Measurements from ENCODE around the gene SLC4A7. TPM values are rescaled to one million over a fixed set of nuclear protein-coding genes. Genes with fewer than 3 reads are reported as not detected.

The SLC4A7 gene
- total and polyA plus RNA-seq, 4 experiments from 2014 or later, result 12.7 to 103 (median 60.9) TPM

DNA sequence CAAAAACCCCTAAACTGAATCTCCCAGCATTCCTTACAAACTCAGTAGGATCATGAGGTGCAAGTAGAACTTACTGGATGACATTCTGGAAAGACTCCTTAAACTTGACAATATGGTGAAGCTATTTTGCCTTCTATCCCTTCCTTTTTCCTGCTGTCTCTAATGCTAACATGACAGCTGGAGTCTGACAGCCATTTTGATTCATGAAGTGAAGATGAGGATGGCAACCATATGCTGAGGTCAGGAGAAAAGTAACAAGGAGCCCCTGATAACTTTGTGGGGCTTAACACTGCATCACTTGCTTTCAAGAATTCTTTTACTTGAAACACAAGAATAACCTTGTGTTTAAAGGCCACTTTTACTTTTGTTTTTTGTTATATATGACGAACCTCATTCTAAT lies 100.0 kb downstream of the SLC4A7 start:
- Histone ChIP-seq H3K4me1 (ENCODE audit: insufficient read depth, low read length) (no peaks in the 10 kb centered on the region), H3K27me3 (ENCODE audit: insufficient read depth, low read length) (no peaks in the 10 kb centered on the region), H3K4me3 (ENCODE audit: low read length in 2 of 2) (no peak overlapping the region), H3K9me3 (ENCODE audit: control insufficient read depth in 1 of 2, low read length in 2 of 2) (no peaks in the 10 kb centered on the region), H3K36me3 (ENCODE audit: insufficient read depth, low read length) (peaks cover 23% of the 10 kb centered on the region), H3K27ac (ENCODE audit: low read depth, low read length) (no peak overlapping the region)
- Mint-ChIP-seq H3K27ac (no peak overlapping the region), H3K4me3 (no peak overlapping the region), H3K9me3 (no peaks in the 10 kb centered on the region), H3K27me3 (no peaks in the 10 kb centered on the region), H3K36me3 (peaks cover 29 to 62% of the 10 kb centered on the region in 2 donors), H3K4me1 (peaks cover 0 to 2% (median 0%) of the 10 kb centered on the region in 4 donors)
- ChIA-PET CTCF (ENCODE audit: partially characterized antibody) (no interaction called here), POLR2A (ENCODE audit: partially characterized antibody) (no interaction called here)
- no peak for DNase-seq
- intact Hi-C loops (cut with micrococcal nuclease), result no loop called here

DNA sequence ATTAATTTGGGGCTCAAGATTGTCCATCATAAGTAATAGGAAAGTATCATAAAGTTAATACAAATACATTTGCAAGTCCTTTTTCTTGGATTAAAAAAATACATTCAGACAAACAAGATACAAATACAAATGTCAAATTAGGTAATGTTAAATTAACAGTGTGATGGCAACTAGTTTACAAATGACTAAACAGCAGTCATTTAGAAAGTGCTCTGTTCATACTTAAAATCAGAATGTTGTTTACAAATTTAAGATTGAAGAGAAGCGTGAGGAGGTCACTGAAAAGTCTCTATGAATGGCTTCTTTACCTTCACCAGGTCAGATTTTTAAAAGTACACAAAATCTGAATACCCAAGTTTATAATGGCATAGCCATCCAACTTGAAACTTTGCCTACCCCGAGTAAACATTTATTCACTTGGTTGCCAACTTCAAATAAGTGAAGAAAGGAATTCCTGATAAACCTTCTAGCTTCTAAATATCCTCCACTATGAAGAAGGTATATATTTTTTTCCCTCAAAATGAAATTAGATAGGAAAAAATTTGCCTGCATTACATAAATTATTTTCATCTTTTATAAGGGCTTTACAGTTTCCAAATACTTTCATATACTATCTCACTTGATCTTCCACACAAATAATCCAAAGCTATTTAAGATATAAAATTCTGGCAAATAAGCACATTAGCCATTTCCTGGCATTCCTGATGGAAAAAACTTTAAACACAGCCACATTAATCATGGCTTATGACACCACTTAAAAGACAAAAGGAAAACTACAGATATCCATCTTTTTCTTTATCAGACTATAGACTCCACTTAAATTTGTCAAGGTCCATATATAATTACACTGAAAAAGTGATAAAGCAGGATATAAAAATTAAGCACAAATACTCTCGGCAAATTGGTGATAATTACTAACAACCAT lies 103.5 kb downstream of the SLC4A7 start:
- Histone ChIP-seq H3K4me3 (ENCODE audit: low read length in 2 of 2) (no peak overlapping the region), H3K9me3 (ENCODE audit: control insufficient read depth in 1 of 2, low read length in 2 of 2) (no peaks in the 10 kb centered on the region), H3K4me1 (ENCODE audit: insufficient read depth, low read length) (no peaks in the 10 kb centered on the region), H3K27me3 (ENCODE audit: insufficient read depth, low read length) (no peaks in the 10 kb centered on the region), H3K27ac (ENCODE audit: low read depth, low read length) (no peak overlapping the region), H3K36me3 (ENCODE audit: insufficient read depth, low read length) (peaks cover 29% of the 10 kb centered on the region)
- H3K4me3 Mint-ChIP-seq, result no peak overlapping the region
- H3K36me3 Mint-ChIP-seq, result peaks cover 19 to 56% of the 10 kb centered on the region in 2 donors
- H3K27me3 Mint-ChIP-seq, result no peaks in the 10 kb centered on the region
- H3K9me3 Mint-ChIP-seq, result no peaks in the 10 kb centered on the region
- peak overlapping the region in 3 of 7 donors; percentile 2 to 51 (median 37) for H3K27ac Mint-ChIP-seq
- no peak for DNase-seq
- H3K4me1 Mint-ChIP-seq, result peaks cover 0 to 7% (median 2%) of the 10 kb centered on the region in 4 donors
- intact Hi-C loops (cut with micrococcal nuclease), result no loop called here
- ChIA-PET CTCF (ENCODE audit: partially characterized antibody) (interaction anchor here (0.7 to 2.6 kb wide), 4 partner anchors 32 to 89 kb away, joined by 3 to 8 read pairs (median 4); no protein-coding TSS in a partner anchor), POLR2A (ENCODE audit: partially characterized antibody) (interaction anchor here (1.1 kb wide), 1 partner anchor 11 kb away, joined by 3 read pairs; no protein-coding TSS in a partner anchor)

DNA sequence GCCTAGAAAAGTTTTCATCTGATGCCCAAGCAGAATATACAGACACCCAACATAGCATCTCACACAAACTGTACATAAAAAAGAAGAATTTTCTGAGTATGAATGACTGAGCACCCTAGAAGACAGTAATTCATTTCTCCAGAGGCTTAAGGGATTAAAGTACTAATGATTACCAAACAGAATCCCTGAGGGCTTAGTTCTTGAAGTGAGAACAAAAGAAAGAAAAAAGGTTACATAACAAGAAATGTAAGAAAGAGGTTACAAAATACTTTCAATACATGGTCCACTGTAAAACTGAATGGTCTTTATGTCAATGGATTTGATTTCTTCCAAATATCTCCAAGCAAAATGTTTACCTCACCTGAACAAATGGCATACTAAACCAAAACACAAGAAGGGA lies 105.9 kb downstream of the SLC4A7 start:
- Mint-ChIP-seq H3K4me1 (peaks cover 0 to 7% (median 2%) of the 10 kb centered on the region in 4 donors), H3K36me3 (peaks cover 7 to 41% of the 10 kb centered on the region in 2 donors), H3K4me3 (no peak overlapping the region), H3K9me3 (no peaks in the 10 kb centered on the region), H3K27me3 (no peaks in the 10 kb centered on the region), H3K27ac (peak overlapping the region in 6 of 7 donors; percentile 30 to 77 (median 57))
- Histone ChIP-seq H3K36me3 (ENCODE audit: insufficient read depth, low read length) (peaks cover 17% of the 10 kb centered on the region), H3K4me1 (ENCODE audit: insufficient read depth, low read length) (no peaks in the 10 kb centered on the region), H3K27ac (ENCODE audit: low read depth, low read length) (no peak overlapping the region), H3K27me3 (ENCODE audit: insufficient read depth, low read length) (no peaks in the 10 kb centered on the region), H3K4me3 (ENCODE audit: low read length in 2 of 2) (no peak overlapping the region), H3K9me3 (ENCODE audit: control insufficient read depth in 1 of 2, low read length in 2 of 2) (no peaks in the 10 kb centered on the region)
- DNase-seq, result no peak
- ChIA-PET POLR2A (ENCODE audit: partially characterized antibody) (no interaction called here), CTCF (ENCODE audit: partially characterized antibody) (interaction anchor here (1.1 kb wide), 1 partner anchor 9 kb away, joined by 3 read pairs; no protein-coding TSS in a partner anchor)
- intact Hi-C loops (cut with micrococcal nuclease), result no loop called here

GRCh38 chr3:27376109-27376772 lies 107.9 kb downstream of the SLC4A7 start:
- ChIA-PET POLR2A (ENCODE audit: partially characterized antibody) (no interaction called here), CTCF (ENCODE audit: partially characterized antibody) (interaction anchor here (1.2 kb wide), 1 partner anchor 11 kb away, joined by 3 read pairs; no protein-coding TSS in a partner anchor)
- H3K36me3 ChIP-seq (ENCODE audit: insufficient read depth, low read length), result peaks cover 13% of the 10 kb centered on the region

DNA sequence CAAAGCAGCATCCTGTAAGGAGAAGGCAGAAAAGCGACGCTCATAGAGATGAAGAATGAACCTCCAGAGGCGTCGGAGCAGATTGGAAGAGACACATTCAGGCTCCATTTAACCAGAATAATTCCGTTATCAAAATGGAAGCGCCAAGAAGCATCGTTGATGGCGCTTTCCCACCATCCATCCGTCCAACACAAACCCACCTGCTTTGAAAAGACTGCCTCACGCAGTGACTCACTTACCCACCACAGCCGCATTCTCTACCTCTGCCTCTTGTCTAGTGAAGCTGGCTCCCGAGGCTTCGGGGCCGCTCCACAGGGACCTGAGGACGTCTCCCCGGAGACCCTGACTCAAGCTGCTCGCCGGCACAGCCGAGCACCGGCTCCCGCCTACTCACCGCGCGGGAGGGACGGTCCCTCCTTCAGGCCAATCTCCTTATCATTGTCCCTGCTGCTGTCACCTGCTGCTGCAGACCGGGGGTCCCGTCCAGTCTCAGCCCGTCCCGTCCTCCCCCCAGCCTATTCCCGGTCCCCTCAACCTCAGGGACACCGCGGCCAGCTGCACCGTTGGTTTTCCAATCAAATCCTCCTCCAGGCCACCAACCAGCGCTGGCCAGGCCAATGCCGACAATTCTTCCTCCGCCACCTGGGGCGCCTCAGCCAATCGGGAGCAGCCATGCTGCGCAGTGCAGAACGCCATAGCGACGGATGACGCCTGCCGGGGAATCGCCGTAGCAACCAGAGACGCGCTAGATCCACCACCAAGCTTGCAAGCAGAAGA lies 115.2 kb downstream of the SLC4A7 start, which contains the start of gene NEK10:
Gene NEK10, minus strand, starts transcription at position 553 of the 777 bp plus-strand sequence. CDS start 16,501 bp downstream, outside the sequence.
- CTCF ChIA-PET (ENCODE audit: partially characterized antibody), result interaction anchor here (0.7 to 3.0 kb wide), 4 partner anchors 11 to 160 kb away, joined by 3 to 10 read pairs (median 4); no protein-coding TSS in a partner anchor
- intact Hi-C loops (cut with micrococcal nuclease), result loop anchor here (1.0 to 2.0 kb wide), 3 partner anchors 10 to 980 kb away; partner anchors contain the start of genes AZI2, SLC4A7 and ZCWPW2
- Mint-ChIP-seq H3K27me3 (no peaks in the 10 kb centered on the region), H3K9me3 (peaks cover 0 to 2% (median 0%) of the 10 kb centered on the region in 8 donors), H3K27ac (peak within 1 kb of the TSS; percentile 80 to 98 (median 94)), H3K4me1 (peaks cover 12 to 20% (median 17%) of the 10 kb centered on the region in 4 donors), H3K36me3 (peaks cover 0 to 9% of the 10 kb centered on the region in 2 donors), H3K4me3 (peak within 1 kb of the TSS; percentile 91 to 97 (median 96))
- peaks cover 11% of the 10 kb centered on the region for H3K4me1 ChIP-seq (ENCODE audit: insufficient read depth, low read length)
- peak within 1 kb of the TSS; percentile 64 to 81 for H3K4me3 ChIP-seq (ENCODE audit: low read length in 2 of 2)
- no peaks in the 10 kb centered on the region for H3K9me3 ChIP-seq (ENCODE audit: control insufficient read depth in 1 of 2, low read length in 2 of 2)
- peak; percentile 91 to 94 (median 93) for DNase-seq
- H3K36me3 ChIP-seq (ENCODE audit: insufficient read depth, low read length), result no peaks in the 10 kb centered on the region
- no peaks in the 10 kb centered on the region for H3K27me3 ChIP-seq (ENCODE audit: insufficient read depth, low read length)
- H3K27ac ChIP-seq (ENCODE audit: low read depth, low read length), result peak within 1 kb of the TSS; percentile 39
- POLR2A ChIA-PET (ENCODE audit: partially characterized antibody), result interaction anchor here (0.7 to 2.5 kb wide), 11 partner anchors 8 to 980 kb away, joined by 3 to 19 read pairs (median 3); partner anchors contain the start of gene SLC4A7

More at GRCh38 chr3:27376109-27376772, 107.9 kb downstream of the SLC4A7 start:
- Mint-ChIP-seq H3K27me3 (no peaks in the 10 kb centered on the region), H3K4me3 (no peak overlapping the region), H3K4me1 (peaks cover 0 to 7% (median 2%) of the 10 kb centered on the region in 4 donors), H3K27ac (peak overlapping the region in 1 of 7 donors; percentile 17), H3K36me3 (peaks cover 3 to 28% of the 10 kb centered on the region in 2 donors), H3K9me3 (no peaks in the 10 kb centered on the region)
- H3K27me3 ChIP-seq (ENCODE audit: insufficient read depth, low read length), result no peaks in the 10 kb centered on the region
- no peaks in the 10 kb centered on the region for H3K9me3 ChIP-seq (ENCODE audit: control insufficient read depth in 1 of 2, low read length in 2 of 2)
- H3K4me1 ChIP-seq (ENCODE audit: insufficient read depth, low read length), result no peaks in the 10 kb centered on the region
- H3K4me3 ChIP-seq (ENCODE audit: low read length in 2 of 2), result no peak overlapping the region
- intact Hi-C loops (cut with micrococcal nuclease), result no loop called here
- no peak for DNase-seq
- no peak overlapping the region for H3K27ac ChIP-seq (ENCODE audit: low read depth, low read length)

GRCh38 chr3:27366062-27366591 lies 118.1 kb downstream of the SLC4A7 start:
- Mint-ChIP-seq H3K4me1 (peaks cover 12 to 23% (median 17%) of the 10 kb centered on the region in 4 donors), H3K27ac (no peak overlapping the region), H3K36me3 (peaks cover 0 to 7% of the 10 kb centered on the region in 2 donors), H3K27me3 (no peaks in the 10 kb centered on the region), H3K4me3 (no peak overlapping the region), H3K9me3 (peaks cover 0 to 2% (median 0%) of the 10 kb centered on the region in 8 donors)
- no peaks in the 10 kb centered on the region for H3K9me3 ChIP-seq (ENCODE audit: control insufficient read depth in 1 of 2, low read length in 2 of 2)
- POLR2A ChIA-PET (ENCODE audit: partially characterized antibody), result no interaction called here
- no peaks in the 10 kb centered on the region for H3K27me3 ChIP-seq (ENCODE audit: insufficient read depth, low read length)
- no peak for DNase-seq
- no peaks in the 10 kb centered on the region for H3K36me3 ChIP-seq (ENCODE audit: insufficient read depth, low read length)
- intact Hi-C loops (cut with micrococcal nuclease), result no loop called here
- no peak overlapping the region for H3K4me3 ChIP-seq (ENCODE audit: low read length in 2 of 2)
- H3K4me1 ChIP-seq (ENCODE audit: insufficient read depth, low read length), result peaks cover 11% of the 10 kb centered on the region
- no peak overlapping the region for H3K27ac ChIP-seq (ENCODE audit: low read depth, low read length)
- CTCF ChIA-PET (ENCODE audit: partially characterized antibody), result interaction anchor here (0.9 to 2.4 kb wide), 5 partner anchors 8 to 346 kb away, joined by 3 to 15 read pairs (median 3); no protein-coding TSS in a partner anchor
